ENCODE measurements around the gene KLHDC8A.

DNA sequence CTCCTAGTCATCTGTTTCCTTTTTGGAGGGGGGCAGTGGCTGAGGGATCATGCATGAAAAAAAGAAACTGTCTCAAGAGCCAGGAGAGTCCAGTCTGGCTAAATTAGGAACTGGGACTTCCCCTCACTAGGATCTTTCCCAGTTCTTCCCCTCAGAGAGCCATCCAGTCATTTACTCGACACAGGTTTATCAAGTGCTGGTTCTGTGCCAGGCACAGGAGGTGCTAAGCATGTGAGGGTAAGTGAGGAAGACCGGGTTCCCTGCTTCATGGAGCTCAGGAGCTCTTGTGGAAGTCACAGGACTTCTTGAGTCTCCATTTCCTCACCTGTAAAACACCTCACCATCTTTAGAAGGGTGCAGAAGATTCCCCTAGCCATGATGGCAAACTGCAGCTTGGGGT, 26.6 kb downstream of the KLHDC8A start:
- TF ChIP-seq, protein P1, sequence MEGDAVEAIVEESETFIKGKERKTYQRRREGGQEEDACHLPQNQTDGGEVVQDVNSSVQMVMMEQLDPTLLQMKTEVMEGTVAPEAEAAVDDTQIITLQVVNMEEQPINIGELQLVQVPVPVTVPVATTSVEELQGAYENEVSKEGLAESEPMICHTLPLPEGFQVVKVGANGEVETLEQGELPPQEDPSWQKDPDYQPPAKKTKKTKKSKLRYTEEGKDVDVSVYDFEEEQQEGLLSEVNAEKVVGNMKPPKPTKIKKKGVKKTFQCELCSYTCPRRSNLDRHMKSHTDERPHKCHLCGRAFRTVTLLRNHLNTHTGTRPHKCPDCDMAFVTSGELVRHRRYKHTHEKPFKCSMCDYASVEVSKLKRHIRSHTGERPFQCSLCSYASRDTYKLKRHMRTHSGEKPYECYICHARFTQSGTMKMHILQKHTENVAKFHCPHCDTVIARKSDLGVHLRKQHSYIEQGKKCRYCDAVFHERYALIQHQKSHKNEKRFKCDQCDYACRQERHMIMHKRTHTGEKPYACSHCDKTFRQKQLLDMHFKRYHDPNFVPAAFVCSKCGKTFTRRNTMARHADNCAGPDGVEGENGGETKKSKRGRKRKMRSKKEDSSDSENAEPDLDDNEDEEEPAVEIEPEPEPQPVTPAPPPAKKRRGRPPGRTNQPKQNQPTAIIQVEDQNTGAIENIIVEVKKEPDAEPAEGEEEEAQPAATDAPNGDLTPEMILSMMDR (tag by site-specific recombination; IDR thresholded peaks at IDR 0.05): no peak
- TF ChIP-seq ZNF677 (tag by site-specific recombination; IDR thresholded peaks at IDR 0.05) (no peak), SALL2 (tag by site-specific recombination; IDR thresholded peaks at IDR 0.05; ENCODE audit: borderline replicate concordance) (no peak), ZNF768 (tag by site-specific recombination; IDR thresholded peaks at IDR 0.05) (no peak), ZNF239 (tag by site-specific recombination; IDR thresholded peaks at IDR 0.05) (no peak), ZNF157 (tag by site-specific recombination; IDR thresholded peaks at IDR 0.05) (no peak), ZNF510 (tag by site-specific recombination; IDR thresholded peaks at IDR 0.05; ENCODE audit: insufficient replicate concordance) (no peak), ZNF610 (tag by site-specific recombination; IDR thresholded peaks at IDR 0.05; ENCODE audit: borderline replicate concordance) (no peak), SCRT2 (tag by site-specific recombination; IDR thresholded peaks at IDR 0.05) (no peak), ZNF792 (tag by site-specific recombination; IDR thresholded peaks at IDR 0.05) (no peak)
- TF ChIP-seq, protein P2, sequence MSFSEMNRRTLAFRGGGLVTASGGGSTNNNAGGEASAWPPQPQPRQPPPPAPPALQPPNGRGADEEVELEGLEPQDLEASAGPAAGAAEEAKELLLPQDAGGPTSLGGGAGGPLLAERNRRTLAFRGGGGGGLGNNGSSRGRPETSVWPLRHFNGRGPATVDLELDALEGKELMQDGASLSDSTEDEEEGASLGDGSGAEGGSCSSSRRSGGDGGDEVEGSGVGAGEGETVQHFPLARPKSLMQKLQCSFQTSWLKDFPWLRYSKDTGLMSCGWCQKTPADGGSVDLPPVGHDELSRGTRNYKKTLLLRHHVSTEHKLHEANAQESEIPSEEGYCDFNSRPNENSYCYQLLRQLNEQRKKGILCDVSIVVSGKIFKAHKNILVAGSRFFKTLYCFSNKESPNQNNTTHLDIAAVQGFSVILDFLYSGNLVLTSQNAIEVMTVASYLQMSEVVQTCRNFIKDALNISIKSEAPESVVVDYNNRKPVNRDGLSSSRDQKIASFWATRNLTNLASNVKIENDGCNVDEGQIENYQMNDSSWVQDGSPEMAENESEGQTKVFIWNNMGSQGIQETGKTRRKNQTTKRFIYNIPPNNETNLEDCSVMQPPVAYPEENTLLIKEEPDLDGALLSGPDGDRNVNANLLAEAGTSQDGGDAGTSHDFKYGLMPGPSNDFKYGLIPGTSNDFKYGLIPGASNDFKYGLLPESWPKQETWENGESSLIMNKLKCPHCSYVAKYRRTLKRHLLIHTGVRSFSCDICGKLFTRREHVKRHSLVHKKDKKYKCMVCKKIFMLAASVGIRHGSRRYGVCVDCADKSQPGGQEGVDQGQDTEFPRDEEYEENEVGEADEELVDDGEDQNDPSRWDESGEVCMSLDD (tag by site-specific recombination; IDR thresholded peaks at IDR 0.05): no peak
- TF ChIP-seq, protein P3, sequence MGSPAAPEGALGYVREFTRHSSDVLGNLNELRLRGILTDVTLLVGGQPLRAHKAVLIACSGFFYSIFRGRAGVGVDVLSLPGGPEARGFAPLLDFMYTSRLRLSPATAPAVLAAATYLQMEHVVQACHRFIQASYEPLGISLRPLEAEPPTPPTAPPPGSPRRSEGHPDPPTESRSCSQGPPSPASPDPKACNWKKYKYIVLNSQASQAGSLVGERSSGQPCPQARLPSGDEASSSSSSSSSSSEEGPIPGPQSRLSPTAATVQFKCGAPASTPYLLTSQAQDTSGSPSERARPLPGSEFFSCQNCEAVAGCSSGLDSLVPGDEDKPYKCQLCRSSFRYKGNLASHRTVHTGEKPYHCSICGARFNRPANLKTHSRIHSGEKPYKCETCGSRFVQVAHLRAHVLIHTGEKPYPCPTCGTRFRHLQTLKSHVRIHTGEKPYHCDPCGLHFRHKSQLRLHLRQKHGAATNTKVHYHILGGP (tag by site-specific recombination; IDR thresholded peaks at IDR 0.05): no peak
- TF ChIP-seq, protein P4, sequence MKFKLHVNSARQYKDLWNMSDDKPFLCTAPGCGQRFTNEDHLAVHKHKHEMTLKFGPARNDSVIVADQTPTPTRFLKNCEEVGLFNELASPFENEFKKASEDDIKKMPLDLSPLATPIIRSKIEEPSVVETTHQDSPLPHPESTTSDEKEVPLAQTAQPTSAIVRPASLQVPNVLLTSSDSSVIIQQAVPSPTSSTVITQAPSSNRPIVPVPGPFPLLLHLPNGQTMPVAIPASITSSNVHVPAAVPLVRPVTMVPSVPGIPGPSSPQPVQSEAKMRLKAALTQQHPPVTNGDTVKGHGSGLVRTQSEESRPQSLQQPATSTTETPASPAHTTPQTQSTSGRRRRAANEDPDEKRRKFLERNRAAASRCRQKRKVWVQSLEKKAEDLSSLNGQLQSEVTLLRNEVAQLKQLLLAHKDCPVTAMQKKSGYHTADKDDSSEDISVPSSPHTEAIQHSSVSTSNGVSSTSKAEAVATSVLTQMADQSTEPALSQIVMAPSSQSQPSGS (tag by site-specific recombination; IDR thresholded peaks at IDR 0.05; ENCODE audit: low read depth): no peak

All from HEK293 (cell line).